GM19395 (cell line): Measurements from ENCODE around the gene CPT1A.
"Not testable (repeated sequence)": the region's sequence is repeated elsewhere in the genome, so short reads cannot be mapped to it uniquely, and the experiment has no call there.

Experiments
- ATAC-seq: cut with Tn5 transposase; IDR thresholded peaks from one replicate; pipeline ENCODE4 v1.9.1; 2021; ENCODE audit warnings: mild to moderate bottlenecking, moderate library complexity; ENCODE audit not compliant: unreplicated experiment

CPT1A gene

GRCh38 chr11:68841718-68842426, at the start of gene CPT1A:
Gene CPT1A, minus strand, starts transcription at chr11:68841916. Its CDS starts 26,442 bp downstream, at chr11:68815474.
- no peak for ATAC-seq

GRCh38 chr11:68890490-68891231, 48.9 kb upstream of the CPT1A start:
- ATAC-seq = no peak

GRCh38 chr11:68889948-68890446, 48.3 kb upstream of the CPT1A start:
- ATAC-seq = no peak

GRCh38 chr11:68884827-68885226, 43.1 kb upstream of the CPT1A start:
- not testable (repeated sequence) for ATAC-seq

- no peak for ATAC-seq
Observed at GRCh38 chr11:68882391-68882790, 40.7 kb upstream of the CPT1A start.

- ATAC-seq = no peak
Observed at GRCh38 chr11:68881320-68881719, 39.6 kb upstream of the CPT1A start.

GRCh38 chr11:68880851-68881250, 39.1 kb upstream of the CPT1A start:
- no peak for ATAC-seq

GRCh38 chr11:68878022-68878421, 36.3 kb upstream of the CPT1A start:
- ATAC-seq = no peak

GRCh38 chr11:68872216-68873003, 30.7 kb upstream of the CPT1A start:
- ATAC-seq = no peak

GRCh38 chr11:68870470-68870869, 28.8 kb upstream of the CPT1A start:
- no peak for ATAC-seq

- ATAC-seq = no peak
Observed at GRCh38 chr11:68868221-68868835, 26.6 kb upstream of the CPT1A start.

GRCh38 chr11:68867066-68867465, 25.4 kb upstream of the CPT1A start:
- no peak for ATAC-seq

- ATAC-seq = no peak
Observed at GRCh38 chr11:68865241-68865640, 23.5 kb upstream of the CPT1A start.

- ATAC-seq = no peak
Observed at GRCh38 chr11:68863553-68864265, 22.0 kb upstream of the CPT1A start.

- no peak for ATAC-seq
Observed at GRCh38 chr11:68862421-68862820, 20.7 kb upstream of the CPT1A start.

GRCh38 chr11:68859123-68859522, 17.4 kb upstream of the CPT1A start:
- ATAC-seq = no peak

GRCh38 chr11:68857037-68857586, 15.4 kb upstream of the CPT1A start:
- ATAC-seq = no peak

- not testable (repeated sequence) for ATAC-seq
Observed at GRCh38 chr11:68856425-68857030, 14.8 kb upstream of the CPT1A start.

- no peak for ATAC-seq
Observed at GRCh38 chr11:68855205-68855981, 13.7 kb upstream of the CPT1A start.
